Prostate gland (tissue), 2 donors: Measurements from ENCODE around the gene PITPNB. TPM values are rescaled to one million over a fixed set of nuclear protein-coding genes. Genes with fewer than 3 reads are reported as not detected.

Experiments used
- DNase-seq: peaks from one replicate; pipeline ENCODE4 v3.0.0-alpha.2; 2019; ENCODE audit warnings: low spot score
- H3K27ac ChIP-seq, 2 donors: fragments of 200-600 bp; sonication (generic); 2 replicates each; pipeline ENCODE4 v1.5.1; 2017 to 2019
- H3K27me3 ChIP-seq: fragments of 200-600 bp; sonication (generic); replicated peaks from 2 replicates; pipeline ENCODE4 v1.5.1; 2019; ENCODE audit not compliant: insufficient read depth
- H3K36me3 ChIP-seq, 2 donors: fragments of 200-600 bp; sonication (generic); 1 replicate in 1 of 2; 2 replicates in 1 of 2; pipeline versions ENCODE4 v1.5.1 to v1.8.1; 2017 to 2019
- H3K4me1 ChIP-seq: fragments of 200-600 bp; sonication (generic); replicated peaks from 2 replicates; pipeline ENCODE4 v1.5.1; 2019
- H3K4me3 ChIP-seq, 2 donors: fragments of 200-600 bp; sonication (generic); 2 replicates each; pipeline ENCODE4 v1.5.1; 2017 to 2019
- H3K9me3 ChIP-seq: fragments of 200-600 bp; sonication (generic); 2 replicates; pipeline ENCODE4 v1.5.1; 2017
- POLR2A ChIP-seq: fragments of 450-650 bp; IDR thresholded peaks from one replicate; pipeline ENCODE4 v1.6.1; 2016; ENCODE audit warnings: antibody characterized with exemption, mild to moderate bottlenecking
- POLR2AphosphoS5 ChIP-seq: sonication (generic); formaldehyde crosslinking; IDR thresholded peaks from one replicate; pipeline ENCODE4 v1.6.1; 2017; ENCODE audit warnings: antibody characterized with exemption
- WGBS: methylation state at CpG from one replicate; pipeline ENCODE4 v1.1.5; 2018; 5-methylcytosine and 5-hydroxymethylcytosine counted together
- intact Hi-C: fragments of 100-400 bp; cut with DNase I; formaldehyde crosslinking; loops from one replicate; pipeline ENCODE4 v1.14.2; 2022
- total RNA-seq, 2 donors: library from RNA; depleted of rRNA; stranded (reverse); fragments of >200 nt; gene quantifications; one replicate each; pipeline ENCODE4 v1.1.0, GENCODE V29; 2016
- TF ChIP-seq, protein P1 (sequence below), 4 experiments: fragments of 200-600 bp in 2 of 4; fragments of 450-650 bp in 2 of 4; sonication (generic) in 2 of 4; IDR thresholded peaks; 1 replicate in 3 of 4; 2 replicates in 1 of 4; pipeline ENCODE4 v1.5.1; 2016 to 2019; ENCODE audit warnings: antibody characterized with exemption in 4 of 4, mild to moderate bottlenecking in 2 of 4, moderate library complexity in 2 of 4

Gene PITPNB
- total RNA-seq, 2 donors from 2014 or later: 23.8 to 43.6 TPM

DNA sequence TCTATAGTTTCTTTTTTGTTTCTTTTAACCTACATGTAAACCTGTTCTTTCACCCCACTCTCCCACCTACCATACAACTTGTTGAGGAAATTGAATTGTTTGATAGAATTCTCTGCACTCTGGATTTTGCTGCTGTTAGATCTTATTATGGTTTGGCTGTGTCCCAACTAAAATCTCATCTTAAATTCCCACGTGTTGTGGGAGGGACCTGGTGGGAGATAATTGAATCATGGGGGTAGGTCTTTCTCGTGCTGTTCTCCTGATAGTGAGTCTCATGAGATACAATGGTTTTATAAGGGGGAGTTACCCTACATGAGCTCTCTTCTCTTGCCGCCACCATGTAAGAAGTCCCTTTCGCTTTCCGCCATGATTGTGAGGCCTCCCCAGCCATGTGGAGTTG, 15.0 kb upstream of the PITPNB start:
- no peaks in the 10 kb centered on the region for H3K4me1 ChIP-seq
- intact Hi-C loops: no loop called here
- no peaks in the 10 kb centered on the region for H3K27me3 ChIP-seq
- no peaks in the 10 kb centered on the region for H3K36me3 ChIP-seq
- no peak for TF ChIP-seq POLR2AphosphoS5
- TF ChIP-seq POLR2A: no peak
- TF ChIP-seq, protein P1, sequence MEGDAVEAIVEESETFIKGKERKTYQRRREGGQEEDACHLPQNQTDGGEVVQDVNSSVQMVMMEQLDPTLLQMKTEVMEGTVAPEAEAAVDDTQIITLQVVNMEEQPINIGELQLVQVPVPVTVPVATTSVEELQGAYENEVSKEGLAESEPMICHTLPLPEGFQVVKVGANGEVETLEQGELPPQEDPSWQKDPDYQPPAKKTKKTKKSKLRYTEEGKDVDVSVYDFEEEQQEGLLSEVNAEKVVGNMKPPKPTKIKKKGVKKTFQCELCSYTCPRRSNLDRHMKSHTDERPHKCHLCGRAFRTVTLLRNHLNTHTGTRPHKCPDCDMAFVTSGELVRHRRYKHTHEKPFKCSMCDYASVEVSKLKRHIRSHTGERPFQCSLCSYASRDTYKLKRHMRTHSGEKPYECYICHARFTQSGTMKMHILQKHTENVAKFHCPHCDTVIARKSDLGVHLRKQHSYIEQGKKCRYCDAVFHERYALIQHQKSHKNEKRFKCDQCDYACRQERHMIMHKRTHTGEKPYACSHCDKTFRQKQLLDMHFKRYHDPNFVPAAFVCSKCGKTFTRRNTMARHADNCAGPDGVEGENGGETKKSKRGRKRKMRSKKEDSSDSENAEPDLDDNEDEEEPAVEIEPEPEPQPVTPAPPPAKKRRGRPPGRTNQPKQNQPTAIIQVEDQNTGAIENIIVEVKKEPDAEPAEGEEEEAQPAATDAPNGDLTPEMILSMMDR (IDR thresholded peaks at IDR 0.05): no peak
- no peaks in the 10 kb centered on the region for H3K9me3 ChIP-seq
- H3K27ac ChIP-seq: no peak overlapping the region
- DNase-seq: no peak
- 93% methylated on average over 5 of the region's 5 CpGs for WGBS
- H3K4me3 ChIP-seq: no peak overlapping the region

DNA sequence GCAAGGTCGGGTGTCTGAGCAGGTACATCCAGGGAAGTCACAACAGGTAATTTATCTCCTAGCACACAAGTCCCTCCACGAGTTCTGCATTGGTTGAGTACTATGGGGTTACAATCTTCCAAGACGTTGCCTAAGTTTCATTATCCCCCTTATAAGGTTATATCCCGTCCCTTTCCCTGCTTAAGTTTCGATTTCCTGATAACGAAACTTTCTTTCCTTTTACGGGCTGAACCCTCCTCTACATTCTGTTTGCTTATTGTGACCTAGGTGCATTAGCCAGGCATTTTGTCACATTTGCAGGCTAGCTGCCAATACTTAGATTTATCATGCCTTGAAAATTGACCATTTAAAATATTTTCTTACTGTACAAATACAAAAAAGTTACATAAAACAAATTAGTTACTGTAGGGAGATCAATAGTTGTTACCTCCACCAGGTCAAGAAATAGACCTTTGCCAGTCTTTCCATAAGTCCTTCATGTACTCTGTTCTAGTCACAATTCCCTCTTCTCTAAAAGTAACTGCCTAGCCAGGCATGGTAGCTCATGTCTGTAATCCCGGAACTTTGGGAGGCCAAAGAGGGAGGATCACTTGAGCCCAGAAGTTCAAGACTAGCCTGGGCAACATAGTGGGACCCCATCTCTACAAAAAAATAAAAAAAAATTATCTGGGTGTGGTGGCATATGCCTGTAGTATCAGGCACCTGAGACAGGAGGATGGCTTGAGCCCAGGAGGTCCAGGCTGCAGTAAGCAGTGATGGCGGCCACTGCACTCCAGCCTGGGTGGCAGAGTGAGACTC, 14.3 kb upstream of the PITPNB start:
- no peak overlapping the region for H3K4me3 ChIP-seq
- no peaks in the 10 kb centered on the region for H3K27me3 ChIP-seq
- no peak overlapping the region for H3K27ac ChIP-seq
- H3K36me3 ChIP-seq: no peaks in the 10 kb centered on the region
- intact Hi-C loops: no loop called here
- no peak for TF ChIP-seq POLR2AphosphoS5
- TF ChIP-seq, protein P1 (IDR thresholded peaks at IDR 0.05): no peak
- TF ChIP-seq POLR2A: no peak
- no peaks in the 10 kb centered on the region for H3K9me3 ChIP-seq
- 83% methylated on average over 9 of the region's 9 CpGs for WGBS
- no peaks in the 10 kb centered on the region for H3K4me1 ChIP-seq
- DNase-seq: no peak

DNA sequence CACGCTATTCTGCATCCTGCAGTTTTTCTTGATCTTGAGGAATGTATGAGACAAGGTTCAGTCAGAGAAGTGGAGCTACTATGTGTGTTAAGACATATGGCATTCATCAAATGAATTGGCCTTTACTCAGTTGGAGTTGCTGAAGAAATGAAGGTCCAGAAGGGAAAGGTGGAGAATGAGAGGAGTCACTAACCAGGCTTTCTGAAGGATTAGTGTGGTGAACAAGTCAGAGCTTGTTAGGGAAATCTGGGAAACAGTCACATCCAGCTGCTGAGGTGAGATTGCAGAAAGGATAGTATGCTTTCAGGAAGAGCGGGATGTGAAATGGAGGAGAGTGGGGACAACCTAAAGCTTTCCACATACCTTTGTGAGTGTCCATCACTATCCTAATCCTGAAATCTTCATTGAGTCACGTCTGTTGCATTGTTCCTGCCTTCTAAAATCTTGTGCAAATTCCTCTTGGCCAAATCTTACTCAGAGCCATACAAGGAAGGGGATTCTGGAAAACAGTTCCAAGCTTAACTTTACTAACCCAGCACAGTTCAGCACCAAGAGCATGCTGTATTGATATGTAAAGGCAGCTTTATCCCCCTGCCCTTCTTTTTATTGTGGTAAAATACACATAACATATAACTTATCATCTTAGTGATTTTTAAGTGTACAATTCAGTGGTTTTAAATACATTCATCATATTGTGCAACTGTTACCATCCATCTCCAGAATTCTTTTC, 11.4 kb upstream of the PITPNB start:
- TF ChIP-seq, protein P1 (IDR thresholded peaks at IDR 0.05): no peak
- no peak for TF ChIP-seq POLR2A
- no peak for TF ChIP-seq POLR2AphosphoS5
- no peak overlapping the region for H3K4me3 ChIP-seq
- H3K36me3 ChIP-seq: no peaks in the 10 kb centered on the region
- no peak overlapping the region for H3K27ac ChIP-seq
- H3K9me3 ChIP-seq: no peaks in the 10 kb centered on the region
- intact Hi-C loops: no loop called here
- WGBS: 68% methylated on average over 3 of the region's 3 CpGs
- DNase-seq: no peak
- H3K4me1 ChIP-seq: no peaks in the 10 kb centered on the region
- no peaks in the 10 kb centered on the region for H3K27me3 ChIP-seq

DNA sequence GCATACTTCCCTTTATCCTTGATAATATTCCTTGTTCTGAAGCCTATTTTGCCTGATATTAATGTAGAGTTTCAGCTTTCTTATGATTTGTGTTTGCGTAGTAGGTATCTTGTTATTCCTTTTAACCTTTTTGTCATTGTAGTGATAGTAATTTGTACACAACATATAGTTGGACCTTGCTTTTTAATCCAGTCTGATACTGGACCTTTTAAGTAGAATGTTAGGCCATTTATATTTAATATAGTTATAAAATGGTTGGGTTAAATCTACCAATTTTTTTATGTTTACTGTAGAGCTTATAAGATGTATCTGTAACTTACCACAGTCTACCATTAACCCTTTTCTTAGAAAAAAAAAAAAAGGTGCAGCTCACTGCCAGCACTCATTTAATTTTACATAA, 8.6 kb upstream of the PITPNB start:
- 55% methylated on average over 1 of the region's 1 CpG for WGBS
- Histone ChIP-seq H3K27me3 (no peaks in the 10 kb centered on the region), H3K9me3 (no peaks in the 10 kb centered on the region), H3K27ac (no peak overlapping the region), H3K4me1 (no peaks in the 10 kb centered on the region), H3K4me3 (no peak overlapping the region), H3K36me3 (no peaks in the 10 kb centered on the region)
- intact Hi-C loops: no loop called here
- TF ChIP-seq, protein P1 (IDR thresholded peaks at IDR 0.05): no peak
- no peak for TF ChIP-seq POLR2A
- no peak for DNase-seq
